22Rv1 (cell line): ENCODE results near the gene GLCCI1.

Experiments
- H3K27ac ChIP-seq: fragments of 450-650 bp; 2 replicates; pipeline ENCODE4 v1.5.1; 2017
- CTCF ChIP-seq: fragments of 450-650 bp; IDR thresholded peaks from 2 replicates; pipeline ENCODE4 v1.5.1; 2017; ENCODE audit warnings: mild to moderate bottlenecking
- ZFX ChIP-seq: fragments of 450-650 bp; IDR thresholded peaks from 2 replicates; pipeline ENCODE4 v1.6.1; 2017; ENCODE audit warnings: antibody characterized with exemption, borderline replicate concordance

Gene GLCCI1

GRCh38 chr7:7976677-7977076, 8.1 kb downstream of the GLCCI1 start:
- no peak overlapping the region for H3K27ac ChIP-seq

GRCh38 chr7:7977774-7978173, 9.2 kb downstream of the GLCCI1 start:
- no peak overlapping the region for H3K27ac ChIP-seq
- no peak for TF ChIP-seq CTCF
- no peak for TF ChIP-seq ZFX

More at GRCh38 chr7:7976677-7977076, 8.1 kb downstream of the GLCCI1 start:
- TF ChIP-seq ZFX (no peak), CTCF (no peak)

GRCh38 chr7:7978860-7979259, 10.3 kb downstream of the GLCCI1 start:
- H3K27ac ChIP-seq = no peak overlapping the region
- TF ChIP-seq CTCF (no peak), ZFX (no peak)

GRCh38 chr7:7979558-7979957, 11.0 kb downstream of the GLCCI1 start:
- H3K27ac ChIP-seq = no peak overlapping the region
- TF ChIP-seq ZFX = no peak
- TF ChIP-seq CTCF = no peak

GRCh38 chr7:7980134-7980533, 11.5 kb downstream of the GLCCI1 start:
- H3K27ac ChIP-seq = no peak overlapping the region
- TF ChIP-seq CTCF (no peak), ZFX (no peak)

GRCh38 chr7:7982904-7983303, 14.3 kb downstream of the GLCCI1 start:
- no peak for TF ChIP-seq ZFX
- TF ChIP-seq CTCF = no peak
- no peak overlapping the region for H3K27ac ChIP-seq

- TF ChIP-seq ZFX = no peak
- TF ChIP-seq CTCF = no peak
- H3K27ac ChIP-seq = no peak overlapping the region
Observed at GRCh38 chr7:7984424-7984823, 15.8 kb downstream of the GLCCI1 start.
